Gastrocnemius medialis (tissue), 4 donors: Measurements from ENCODE around the gene CES2. TPM values are rescaled to one million over a fixed set of nuclear protein-coding genes. Genes with fewer than 3 reads are reported as not detected.

ENCODE experiments used
- ATAC-seq, 2 donors: fragments of 150-250 bp; one replicate each; pipeline ENCODE4 v1.9.1; 2016
- DNase-seq, 2 donors: peaks; one replicate each; pipeline ENCODE4 v3.0.0-alpha.2; 2019
- H3K27ac ChIP-seq, 4 donors: fragments of 200-600 bp; sonication (generic); 1 replicate in 1 of 4; 2 replicates in 3 of 4; pipeline ENCODE4 v1.5.1; 2016 to 2018; ENCODE audit warnings: mild to moderate bottlenecking in 2 of 4, moderate library complexity in 1 of 4
- H3K27me3 ChIP-seq, 3 donors: fragments of 200-600 bp; sonication (generic) in 2 of 3; 1 replicate in 1 of 3; 2 replicates in 2 of 3; pipeline versions ENCODE4 v1.5.1 to v1.6.0; 2016 to 2019; ENCODE audit warnings: mild to moderate bottlenecking in 1 of 3, moderate library complexity in 1 of 3
- H3K36me3 ChIP-seq, 2 donors: fragments of 200-600 bp; sonication (generic) in 1 of 2; one replicate each; pipeline ENCODE4 v1.5.1; 2017 to 2018
- H3K4me1 ChIP-seq, 2 donors: fragments of 200-600 bp; sonication (generic) in 1 of 2; one replicate each; pipeline ENCODE4 v1.5.1; 2016 to 2017; ENCODE audit warnings: mild to moderate bottlenecking in 2 of 2
- H3K4me3 ChIP-seq, 4 donors: fragments of 200-600 bp; sonication (generic) in 3 of 4; 1 replicate in 1 of 4; 2 replicates in 3 of 4; pipeline ENCODE4 v1.5.1; 2016 to 2019; ENCODE audit warnings: mild to moderate bottlenecking in 2 of 4
- H3K9me3 ChIP-seq, 3 donors: fragments of 200-600 bp; sonication (generic) in 2 of 3; 1 replicate in 1 of 3; 2 replicates in 2 of 3; pipeline ENCODE4 v1.5.1; 2016 to 2019
- CTCF ChIP-seq, 5 experiments: fragments of 450-650 bp in 3 of 5; fragments of 200-600 bp in 2 of 5; sonication (generic) in 2 of 5; IDR thresholded peaks in 4 of 5; conservative IDR thresholded peaks in 1 of 5; 1 replicate in 4 of 5; 2 replicates in 1 of 5; pipeline ENCODE4 v1.5.1; 2016 to 2019; ENCODE audit warnings: antibody characterized with exemption in 5 of 5, mild to moderate bottlenecking in 3 of 5, moderate library complexity in 3 of 5
- POLR2A ChIP-seq, 2 donors: fragments of 450-650 bp; IDR thresholded peaks; one replicate each; pipeline ENCODE4 v1.6.1; 2017; ENCODE audit warnings: antibody characterized with exemption in 2 of 2, mild to moderate bottlenecking in 2 of 2, moderate library complexity in 2 of 2
- in situ Hi-C, 4 donors: fragments of 200-750 bp; cut with MboI; loops; one replicate each; pipeline versions ENCODE4 v1.15.0 to v1.8.0; 2017; ENCODE audit warnings: low sequenced_read_pairs in 4 of 4
- intact Hi-C: fragments of 100-400 bp; cut with DNase I; formaldehyde crosslinking; loops from one replicate; pipeline ENCODE4 v1.15.1; 2023; ENCODE audit warnings: low total_unique reads
- total RNA-seq, 4 donors: library from RNA; depleted of rRNA; stranded (reverse); fragments of >200 nt; gene quantifications; one replicate each; pipeline versions ENCODE4 v1.1.0 to v1.2.3, GENCODE V29; 2016

The CES2 gene
- total RNA-seq, 4 donors from 2014 or later = 25.6 to 48.2 (median 37.7) TPM

- Histone ChIP-seq H3K9me3 (no peaks in the 10 kb centered on the region), H3K4me1 (peaks cover 28 to 43% of the 10 kb centered on the region in 2 donors), H3K4me3 (peak overlapping the region; percentile 74 to 90 (median 82)), H3K36me3 (peaks cover 0 to 7% of the 10 kb centered on the region in 2 donors), H3K27me3 (no peaks in the 10 kb centered on the region), H3K27ac (peak overlapping the region; percentile 97 to 99 (median 97))
- TF ChIP-seq POLR2A (IDR thresholded peaks at IDR 0.05) (no peak), CTCF (IDR thresholded peaks at IDR 0.05 in 4 of 5, conservative IDR thresholded peaks at IDR 0.05 in 1 of 5) (no peak)
- peak in 1 of 2 donors; percentile 53 for DNase-seq
- intact Hi-C loops = no loop called here
- in situ Hi-C loops = no loop called here
- ATAC-seq = peak; percentile 14
Observed at GRCh38 chr16:66948134-66948836, 13.0 kb downstream of the CES2 start.

- H3K4me1 ChIP-seq = peaks cover 34 to 48% of the 10 kb centered on the region in 2 donors
- peak in 1 of 2 donors; percentile 0 for ATAC-seq
- no peaks in the 10 kb centered on the region for H3K9me3 ChIP-seq
- no peaks in the 10 kb centered on the region for H3K27me3 ChIP-seq
- H3K4me3 ChIP-seq = peak overlapping the region; percentile 74 to 90 (median 82)
- H3K36me3 ChIP-seq = peaks cover 0 to 2% of the 10 kb centered on the region in 2 donors
- TF ChIP-seq CTCF (IDR thresholded peaks at IDR 0.05 in 4 of 5, conservative IDR thresholded peaks at IDR 0.05 in 1 of 5) = no peak
- TF ChIP-seq POLR2A (IDR thresholded peaks at IDR 0.05) = no peak
- no peak for DNase-seq
- peak overlapping the region; percentile 97 to 99 (median 97) for H3K27ac ChIP-seq
- in situ Hi-C loops (no loop called here), intact Hi-C loops (loop anchor here (1.0 kb wide), 1 partner anchor 49 kb away; no protein-coding TSS in a partner anchor)
Observed at GRCh38 chr16:66948837-66949225, 13.5 kb downstream of the CES2 start.

- peak; percentile 52 to 77 for DNase-seq
- no peaks in the 10 kb centered on the region for H3K36me3 ChIP-seq
- H3K27me3 ChIP-seq = no peaks in the 10 kb centered on the region
- peaks cover 37 to 54% of the 10 kb centered on the region in 2 donors for H3K4me1 ChIP-seq
- H3K4me3 ChIP-seq = peak overlapping the region; percentile 74 to 90 (median 82)
- no peak for TF ChIP-seq CTCF (IDR thresholded peaks at IDR 0.05 in 4 of 5, conservative IDR thresholded peaks at IDR 0.05 in 1 of 5)
- TF ChIP-seq POLR2A (IDR thresholded peaks at IDR 0.05) = peak; percentile 49 to 65
- in situ Hi-C loops (no loop called here), intact Hi-C loops (loop anchor here (1.0 kb wide), 1 partner anchor 49 kb away; no protein-coding TSS in a partner anchor)
- ATAC-seq = peak; percentile 24 to 44
- H3K27ac ChIP-seq = peak overlapping the region; percentile 97 to 99 (median 97)
- no peaks in the 10 kb centered on the region for H3K9me3 ChIP-seq
Observed at GRCh38 chr16:66949472-66949871, 14.2 kb downstream of the CES2 start.

GRCh38 chr16:66950437-66950836, 15.1 kb downstream of the CES2 start:
- ATAC-seq = no peak
- Histone ChIP-seq H3K4me3 (peak overlapping the region; percentile 74 to 90 (median 82)), H3K27ac (peak overlapping the region; percentile 97 to 99 (median 97)), H3K27me3 (no peaks in the 10 kb centered on the region), H3K36me3 (no peaks in the 10 kb centered on the region), H3K9me3 (no peaks in the 10 kb centered on the region), H3K4me1 (peaks cover 41 to 57% of the 10 kb centered on the region in 2 donors)
- TF ChIP-seq POLR2A (IDR thresholded peaks at IDR 0.05) = no peak
- TF ChIP-seq CTCF (IDR thresholded peaks at IDR 0.05 in 4 of 5, conservative IDR thresholded peaks at IDR 0.05 in 1 of 5) = no peak
- in situ Hi-C loops = no loop called here
- intact Hi-C loops = loop anchor here (2.0 kb wide), 1 partner anchor 212 kb away; no protein-coding TSS in a partner anchor
- no peak for DNase-seq
